ENCODE measurements around the gene LGALS8. TPM values are rescaled to one million over a fixed set of nuclear protein-coding genes. Genes with fewer than 3 reads are reported as not detected.

The LGALS8 gene
- total and polyA plus RNA-seq, 2 donors (not counting 1 experiment from before 2014, with no cell fraction given), result 38.0 to 67.0 TPM

GRCh38 chr1:236518322-236518721, 5.5 kb upstream of the LGALS8 start:
- no peak for ATAC-seq (ENCODE audit: low read depth)
- Mint-ChIP-seq H3K9me3 (ENCODE audit: insufficient read depth) (no peaks in the 10 kb centered on the region), H3K27ac (no peak overlapping the region), H3K4me1 (peaks cover 4% of the 10 kb centered on the region), H3K4me3 (no peak overlapping the region), H3K27me3 (no peaks in the 10 kb centered on the region)
- Histone ChIP-seq H3K79me2 (ENCODE audit: control insufficient read depth, insufficient read depth, low read length) (no peaks in the 10 kb centered on the region), H3K4me2 (replicated peaks; ENCODE audit: low read depth, low read length, poor library complexity, severe bottlenecking) (no peak overlapping the region), H3K27me3 (replicated peaks in 1 of 4; ENCODE audit: control extremely low read depth in 1 of 4, control insufficient read depth in 3 of 4, insufficient read depth in 4 of 4, low read length in 3 of 4) (peaks cover 0 to 3% (median 0%) of the 10 kb centered on the region in 4 experiments), H3K9ac (ENCODE audit: low read length) (no peak overlapping the region), H3K27ac (ENCODE audit: low read length in 2 of 2) (no peak overlapping the region), H3K4me3 (ENCODE audit: control extremely low read depth in 1 of 5, extremely low read depth in 1 of 5, insufficient read depth in 1 of 5, low read depth in 2 of 5, low read length in 4 of 5) (no peak overlapping the region), H2AFZ (ENCODE audit: insufficient read depth, low read depth, low read length, poor library complexity, severe bottlenecking) (no peak overlapping the region), H3K36me3 (replicated peaks in 1 of 2; ENCODE audit: control extremely low read depth in 1 of 2, control insufficient read depth in 1 of 2, extremely low read depth in 1 of 2, insufficient read depth in 2 of 2, low read length in 1 of 2) (no peaks in the 10 kb centered on the region), H3K9me3 (ENCODE audit: control extremely low read depth in 1 of 3, control insufficient read depth in 2 of 3, insufficient read depth in 1 of 3, low read length in 2 of 3) (no peaks in the 10 kb centered on the region), H4K20me1 (ENCODE audit: control insufficient read depth, insufficient read depth, low read length, poor library complexity, severe bottlenecking) (no peaks in the 10 kb centered on the region), H3K4me1 (ENCODE audit: control insufficient read depth in 2 of 2, insufficient read depth in 2 of 2, low read length in 2 of 2) (peaks cover 1 to 2% of the 10 kb centered on the region in 2 donors)
- WGBS (ENCODE audit: insufficient coverage), result no CpG with 5 or more reads among the region's 5 CpGs
- no peak for TF ChIP-seq EZH2 (IDR thresholded peaks at IDR 0.05; ENCODE audit: borderline replicate concordance, insufficient read depth, low read depth, low read length, poor library complexity, severe bottlenecking)
- TF ChIP-seq CTCF (IDR thresholded peaks at IDR 0.05), result no peak
- CTCF ChIA-PET, result no interaction called here
- intact Hi-C loops (cut with micrococcal nuclease), result no loop called here
- POLR2A ChIA-PET, result no interaction called here
- no peak for DNase-seq

GRCh38 chr1:236520445-236521005, 3.3 kb upstream of the LGALS8 start:
- TF ChIP-seq CTCF (IDR thresholded peaks at IDR 0.05) (no peak), EZH2 (IDR thresholded peaks at IDR 0.05; ENCODE audit: borderline replicate concordance, insufficient read depth, low read depth, low read length, poor library complexity, severe bottlenecking) (no peak)
- POLR2A ChIA-PET, result no interaction called here
- intact Hi-C loops (cut with micrococcal nuclease), result loop anchor here (5.0 kb wide), 1 partner anchor 1018 kb away; the partner anchor contains the start of gene B3GALNT2
- DNase-seq (no peak), ATAC-seq (ENCODE audit: low read depth) (no peak)
- Histone ChIP-seq H3K27ac (ENCODE audit: low read length in 2 of 2) (no peak overlapping the region), H3K4me3 (ENCODE audit: control extremely low read depth in 1 of 5, extremely low read depth in 1 of 5, insufficient read depth in 1 of 5, low read depth in 2 of 5, low read length in 4 of 5) (no peak overlapping the region), H3K9me3 (ENCODE audit: control extremely low read depth in 1 of 3, control insufficient read depth in 2 of 3, insufficient read depth in 1 of 3, low read length in 2 of 3) (no peaks in the 10 kb centered on the region), H3K36me3 (replicated peaks in 1 of 2; ENCODE audit: control extremely low read depth in 1 of 2, control insufficient read depth in 1 of 2, extremely low read depth in 1 of 2, insufficient read depth in 2 of 2, low read length in 1 of 2) (no peaks in the 10 kb centered on the region), H3K79me2 (ENCODE audit: control insufficient read depth, insufficient read depth, low read length) (no peaks in the 10 kb centered on the region), H3K27me3 (replicated peaks in 1 of 4; ENCODE audit: control extremely low read depth in 1 of 4, control insufficient read depth in 3 of 4, insufficient read depth in 4 of 4, low read length in 3 of 4) (peaks cover 0 to 3% (median 0%) of the 10 kb centered on the region in 4 experiments), H2AFZ (ENCODE audit: insufficient read depth, low read depth, low read length, poor library complexity, severe bottlenecking) (no peak overlapping the region), H3K9ac (ENCODE audit: low read length) (no peak overlapping the region), H3K4me2 (replicated peaks; ENCODE audit: low read depth, low read length, poor library complexity, severe bottlenecking) (no peak overlapping the region), H4K20me1 (ENCODE audit: control insufficient read depth, insufficient read depth, low read length, poor library complexity, severe bottlenecking) (no peaks in the 10 kb centered on the region), H3K4me1 (ENCODE audit: control insufficient read depth in 2 of 2, insufficient read depth in 2 of 2, low read length in 2 of 2) (peaks cover 8 to 9% of the 10 kb centered on the region in 2 donors)
- no peaks in the 10 kb centered on the region for H3K9me3 Mint-ChIP-seq (ENCODE audit: insufficient read depth)
- H3K4me3 Mint-ChIP-seq, result no peak overlapping the region
- H3K27me3 Mint-ChIP-seq, result no peaks in the 10 kb centered on the region
- peaks cover 16% of the 10 kb centered on the region for H3K4me1 Mint-ChIP-seq
- WGBS (ENCODE audit: insufficient coverage), result 100% methylated on average over 4 of the region's 4 CpGs
- CTCF ChIA-PET, result no interaction called here
- no peak overlapping the region for H3K27ac Mint-ChIP-seq
